ENCODE measurements around the gene SLC9A9.

SLC9A9 gene

GRCh38 chr3:143273975-143274690, 574.1 kb downstream of the SLC9A9 start:
- Histone ChIP-seq H3K36me3 (ENCODE audit: insufficient read depth, low read length) (no peaks in the 10 kb centered on the region), H3K9ac (ENCODE audit: low read length) (no peak overlapping the region), H3K27me3 (ENCODE audit: control insufficient read depth in 1 of 2, insufficient read depth in 2 of 2, low read length in 2 of 2) (no peaks in the 10 kb centered on the region), H3K27ac (ENCODE audit: low read depth, low read length) (no peak overlapping the region), H3K9me3 (ENCODE audit: low read length) (no peaks in the 10 kb centered on the region), H3K4me3 (ENCODE audit: low read depth in 1 of 2, low read length in 2 of 2) (no peak overlapping the region), H3K4me1 (ENCODE audit: insufficient read depth, low read length) (no peaks in the 10 kb centered on the region)

GRCh38 chr3:143271136-143271535, 577.1 kb downstream of the SLC9A9 start:
- no peaks in the 10 kb centered on the region for H3K4me1 ChIP-seq (ENCODE audit: insufficient read depth, low read length)
- no peaks in the 10 kb centered on the region for H3K36me3 ChIP-seq (ENCODE audit: insufficient read depth, low read length)
- no peak overlapping the region for H3K4me3 ChIP-seq (ENCODE audit: low read depth in 1 of 2, low read length in 2 of 2)
- H3K27me3 ChIP-seq (ENCODE audit: control insufficient read depth in 1 of 2, insufficient read depth in 2 of 2, low read length in 2 of 2) = no peaks in the 10 kb centered on the region
- no peak overlapping the region for H3K9ac ChIP-seq (ENCODE audit: low read length)
- no peaks in the 10 kb centered on the region for H3K9me3 ChIP-seq (ENCODE audit: low read length)
- no peak overlapping the region for H3K27ac ChIP-seq (ENCODE audit: low read depth, low read length)

- Histone ChIP-seq H3K4me1 (ENCODE audit: insufficient read depth, low read length) (no peaks in the 10 kb centered on the region), H3K4me3 (ENCODE audit: low read depth in 1 of 2, low read length in 2 of 2) (no peak overlapping the region), H3K36me3 (ENCODE audit: insufficient read depth, low read length) (no peaks in the 10 kb centered on the region), H3K27me3 (ENCODE audit: control insufficient read depth in 1 of 2, insufficient read depth in 2 of 2, low read length in 2 of 2) (no peaks in the 10 kb centered on the region), H3K9ac (ENCODE audit: low read length) (no peak overlapping the region), H3K9me3 (ENCODE audit: low read length) (no peaks in the 10 kb centered on the region), H3K27ac (ENCODE audit: low read depth, low read length) (no peak overlapping the region)
These were observed 578.5 kb downstream of the SLC9A9 start for GRCh38 chr3:143269741-143270140.

- no peaks in the 10 kb centered on the region for H3K9me3 ChIP-seq (ENCODE audit: low read length)
- H3K4me1 ChIP-seq (ENCODE audit: insufficient read depth, low read length) = no peaks in the 10 kb centered on the region
- H3K4me3 ChIP-seq (ENCODE audit: low read depth in 1 of 2, low read length in 2 of 2) = no peak overlapping the region
- no peak overlapping the region for H3K9ac ChIP-seq (ENCODE audit: low read length)
- no peak overlapping the region for H3K27ac ChIP-seq (ENCODE audit: low read depth, low read length)
- no peaks in the 10 kb centered on the region for H3K36me3 ChIP-seq (ENCODE audit: insufficient read depth, low read length)
- H3K27me3 ChIP-seq (ENCODE audit: control insufficient read depth in 1 of 2, insufficient read depth in 2 of 2, low read length in 2 of 2) = no peaks in the 10 kb centered on the region
These were observed 580.3 kb downstream of the SLC9A9 start for GRCh38 chr3:143267989-143268388.

- Histone ChIP-seq H3K4me1 (ENCODE audit: insufficient read depth, low read length) (no peaks in the 10 kb centered on the region), H3K36me3 (ENCODE audit: insufficient read depth, low read length) (no peaks in the 10 kb centered on the region), H3K9me3 (ENCODE audit: low read length) (no peaks in the 10 kb centered on the region), H3K9ac (ENCODE audit: low read length) (no peak overlapping the region), H3K4me3 (ENCODE audit: low read depth in 1 of 2, low read length in 2 of 2) (no peak overlapping the region), H3K27me3 (ENCODE audit: control insufficient read depth in 1 of 2, insufficient read depth in 2 of 2, low read length in 2 of 2) (no peaks in the 10 kb centered on the region), H3K27ac (ENCODE audit: low read depth, low read length) (no peak overlapping the region)
These were observed 581.3 kb downstream of the SLC9A9 start for GRCh38 chr3:143266927-143267326.

GRCh38 chr3:143266511-143266910, 581.8 kb downstream of the SLC9A9 start:
- no peaks in the 10 kb centered on the region for H3K9me3 ChIP-seq (ENCODE audit: low read length)
- H3K27ac ChIP-seq (ENCODE audit: low read depth, low read length) = no peak overlapping the region
- H3K9ac ChIP-seq (ENCODE audit: low read length) = no peak overlapping the region
- no peaks in the 10 kb centered on the region for H3K27me3 ChIP-seq (ENCODE audit: control insufficient read depth in 1 of 2, insufficient read depth in 2 of 2, low read length in 2 of 2)
- H3K36me3 ChIP-seq (ENCODE audit: insufficient read depth, low read length) = no peaks in the 10 kb centered on the region
- H3K4me1 ChIP-seq (ENCODE audit: insufficient read depth, low read length) = no peaks in the 10 kb centered on the region
- H3K4me3 ChIP-seq (ENCODE audit: low read depth in 1 of 2, low read length in 2 of 2) = no peak overlapping the region

- H3K27ac ChIP-seq (ENCODE audit: low read depth, low read length) = no peak overlapping the region
- no peaks in the 10 kb centered on the region for H3K36me3 ChIP-seq (ENCODE audit: insufficient read depth, low read length)
- no peak overlapping the region for H3K4me3 ChIP-seq (ENCODE audit: low read depth in 1 of 2, low read length in 2 of 2)
- no peaks in the 10 kb centered on the region for H3K4me1 ChIP-seq (ENCODE audit: insufficient read depth, low read length)
- no peaks in the 10 kb centered on the region for H3K27me3 ChIP-seq (ENCODE audit: control insufficient read depth in 1 of 2, insufficient read depth in 2 of 2, low read length in 2 of 2)
- H3K9me3 ChIP-seq (ENCODE audit: low read length) = no peaks in the 10 kb centered on the region
- H3K9ac ChIP-seq (ENCODE audit: low read length) = no peak overlapping the region
These were observed 582.7 kb downstream of the SLC9A9 start for GRCh38 chr3:143265501-143266070.

- no peak overlapping the region for H3K4me3 ChIP-seq (ENCODE audit: low read depth in 1 of 2, low read length in 2 of 2)
- no peaks in the 10 kb centered on the region for H3K36me3 ChIP-seq (ENCODE audit: insufficient read depth, low read length)
- H3K9me3 ChIP-seq (ENCODE audit: low read length) = no peaks in the 10 kb centered on the region
- H3K9ac ChIP-seq (ENCODE audit: low read length) = no peak overlapping the region
- no peaks in the 10 kb centered on the region for H3K27me3 ChIP-seq (ENCODE audit: control insufficient read depth in 1 of 2, insufficient read depth in 2 of 2, low read length in 2 of 2)
- no peaks in the 10 kb centered on the region for H3K4me1 ChIP-seq (ENCODE audit: insufficient read depth, low read length)
- H3K27ac ChIP-seq (ENCODE audit: low read depth, low read length) = no peak overlapping the region
These were observed 584.3 kb downstream of the SLC9A9 start for GRCh38 chr3:143263852-143264513.

- H3K36me3 ChIP-seq (ENCODE audit: insufficient read depth, low read length) = no peaks in the 10 kb centered on the region
- H3K27me3 ChIP-seq (ENCODE audit: control insufficient read depth in 1 of 2, insufficient read depth in 2 of 2, low read length in 2 of 2) = no peaks in the 10 kb centered on the region
- no peak overlapping the region for H3K27ac ChIP-seq (ENCODE audit: low read depth, low read length)
- no peaks in the 10 kb centered on the region for H3K4me1 ChIP-seq (ENCODE audit: insufficient read depth, low read length)
- no peaks in the 10 kb centered on the region for H3K9me3 ChIP-seq (ENCODE audit: low read length)
- H3K4me3 ChIP-seq (ENCODE audit: low read depth in 1 of 2, low read length in 2 of 2) = no peak overlapping the region
- H3K9ac ChIP-seq (ENCODE audit: low read length) = no peak overlapping the region
These were observed 586.4 kb downstream of the SLC9A9 start for GRCh38 chr3:143261848-143262247.

- no peak overlapping the region for H3K4me3 ChIP-seq (ENCODE audit: low read depth in 1 of 2, low read length in 2 of 2)
- no peaks in the 10 kb centered on the region for H3K4me1 ChIP-seq (ENCODE audit: insufficient read depth, low read length)
- no peaks in the 10 kb centered on the region for H3K36me3 ChIP-seq (ENCODE audit: insufficient read depth, low read length)
- H3K27me3 ChIP-seq (ENCODE audit: control insufficient read depth in 1 of 2, insufficient read depth in 2 of 2, low read length in 2 of 2) = no peaks in the 10 kb centered on the region
- H3K9me3 ChIP-seq (ENCODE audit: low read length) = no peaks in the 10 kb centered on the region
- H3K9ac ChIP-seq (ENCODE audit: low read length) = no peak overlapping the region
- H3K27ac ChIP-seq (ENCODE audit: low read depth, low read length) = no peak overlapping the region
These were observed 589.6 kb downstream of the SLC9A9 start for GRCh38 chr3:143258692-143259091.

- no peaks in the 10 kb centered on the region for H3K27me3 ChIP-seq (ENCODE audit: control insufficient read depth in 1 of 2, insufficient read depth in 2 of 2, low read length in 2 of 2)
- no peak overlapping the region for H3K4me3 ChIP-seq (ENCODE audit: low read depth in 1 of 2, low read length in 2 of 2)
- H3K4me1 ChIP-seq (ENCODE audit: insufficient read depth, low read length) = no peaks in the 10 kb centered on the region
- no peaks in the 10 kb centered on the region for H3K36me3 ChIP-seq (ENCODE audit: insufficient read depth, low read length)
- no peak overlapping the region for H3K9ac ChIP-seq (ENCODE audit: low read length)
- no peak overlapping the region for H3K27ac ChIP-seq (ENCODE audit: low read depth, low read length)
- no peaks in the 10 kb centered on the region for H3K9me3 ChIP-seq (ENCODE audit: low read length)
These were observed 591.9 kb downstream of the SLC9A9 start for GRCh38 chr3:143256416-143256815.
